Left colon (tissue), 2 donors: Measurements from ENCODE around the gene EPB41L1. TPM values are rescaled to one million over a fixed set of nuclear protein-coding genes. Genes with fewer than 3 reads are reported as not detected.

ENCODE experiments used
- ATAC-seq: fragments of 200-7000 bp; cut with Tn5 transposase; one replicate; pipeline ENCODE4 v1.9.1; 2020; ENCODE audit warnings: mild to moderate bottlenecking, moderate library complexity
- DNase-seq, 2 donors: peaks; one replicate each; pipeline ENCODE4 v3.0.0-alpha.2; 2020
- intact Hi-C, 2 donors: fragments of 100-400 bp; cut with DNase I in 1 of 2; cut with micrococcal nuclease in 1 of 2; formaldehyde crosslinking; loops; one replicate each; pipeline versions ENCODE4 v1.11.2 to v1.14.0; 2022; cut with DNase I, micrococcal nuclease
- long read RNA-seq: library from polyadenylated mRNA; unstranded; transcript quantifications from one replicate; pipeline ENCODE4 v2.0.0, GENCODE V29; 2021
- total RNA-seq, 2 donors: library from RNA; stranded (reverse); fragmentation: NEBNext Ultra II Directional; extraction: Animal tissue kit (Norgen Biotek cat#: 25700); gene quantifications; one replicate each; pipeline ENCODE4 v1.2.1, GENCODE V29; 2021
- donor health status: DM: no; HTN: no; CAD: no.
- donor health status: DM: yes; HTN: yes; CAD: no.

Gene EPB41L1
- 10 to 100 TPM; 60.6 to 63.1 TPM for total RNA-seq
- long read RNA-seq, partial matches to known transcripts: 5 of 14 reads
- long read RNA-seq, other reads (novel, unspliced or antisense): 9 of 14 reads

DNA sequence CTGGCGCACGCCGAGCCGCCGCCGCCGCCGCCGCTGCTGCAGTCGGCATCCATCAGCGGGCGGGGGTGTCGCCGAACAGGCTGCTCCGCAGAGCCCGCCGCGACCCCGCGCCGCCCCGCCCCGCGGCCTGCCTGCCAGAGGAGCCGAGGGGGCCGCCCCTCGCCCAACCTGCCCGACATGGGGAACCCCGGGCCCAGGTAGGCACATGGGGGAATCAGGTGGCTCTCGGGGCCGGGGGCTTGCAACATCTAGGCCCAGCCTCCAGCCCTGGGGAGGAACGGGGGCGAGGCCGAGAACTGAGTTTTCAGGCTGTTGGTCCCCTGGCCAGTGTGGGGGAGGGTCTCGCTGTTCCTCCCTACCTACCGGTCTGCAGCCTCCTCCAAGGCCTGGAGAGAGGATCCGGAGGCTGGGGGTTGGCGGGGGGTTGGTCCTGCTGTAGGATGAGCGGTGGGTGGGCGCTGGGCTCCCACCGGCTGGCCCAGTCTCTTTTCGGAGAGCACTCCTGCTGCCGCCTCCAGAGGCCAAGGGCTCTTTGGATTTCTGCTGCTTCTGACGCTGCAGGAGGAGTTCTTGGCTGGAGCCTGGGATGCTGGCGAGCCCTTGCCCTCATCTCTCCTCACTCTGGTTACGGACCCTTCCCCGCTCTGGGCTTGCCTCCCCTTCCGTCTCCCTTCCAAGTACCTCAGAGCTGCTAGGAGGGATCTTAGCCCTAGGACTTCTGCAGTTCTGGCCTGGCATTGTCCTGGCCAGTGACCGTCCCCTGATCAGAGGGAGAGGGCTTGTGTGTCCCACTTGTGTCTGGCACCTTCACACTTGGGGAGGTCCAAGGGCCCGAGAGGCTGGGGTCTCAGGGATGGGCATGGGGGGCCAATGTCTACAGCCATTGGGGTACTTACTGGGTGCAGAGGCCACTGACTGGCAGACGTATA, at the start of gene EPB41L1:
EPB41L1 (plus strand) TSS at position 41 of the 929 bp plus-strand sequence. CDS start 19,038 bp downstream, outside the sequence.
- DNase-seq: no peak
- no peak for ATAC-seq
- intact Hi-C loops: loop anchor here in 1 of 2 donors (5.0 kb wide), 1 partner anchor 42 kb away; no protein-coding TSS in a partner anchor

- no peak for ATAC-seq
- no peak for DNase-seq
- intact Hi-C loops: no loop called here
Observed at GRCh38 chr20:36104856-36105255, 49.7 kb upstream of the EPB41L1 start.

DNA sequence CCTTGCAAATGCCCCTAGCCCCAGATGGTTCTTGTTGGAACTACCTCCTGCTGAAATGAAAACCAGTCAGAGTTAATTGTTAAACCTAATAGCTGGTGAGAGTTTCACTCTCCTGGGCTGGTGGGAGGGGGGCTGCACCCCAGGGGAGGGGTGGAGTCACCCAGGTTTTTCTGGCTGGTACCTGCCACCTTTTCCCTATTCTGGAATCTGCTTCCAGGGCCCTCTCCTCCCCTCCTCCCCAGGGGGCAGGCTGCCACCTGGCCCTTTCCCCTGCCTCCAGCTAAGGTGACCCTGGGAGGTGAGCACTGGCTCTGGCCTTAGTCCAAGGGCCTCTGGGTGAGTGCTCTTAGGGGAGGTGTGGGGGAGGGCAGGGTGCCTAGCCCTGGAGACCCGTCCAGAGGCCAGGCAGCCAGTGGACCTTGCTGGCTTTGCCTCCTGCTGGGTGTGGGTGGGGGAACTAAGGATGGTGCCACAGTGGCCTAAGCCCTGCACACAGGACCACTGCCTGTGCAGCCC, 48.8 kb upstream of the EPB41L1 start:
- ATAC-seq: peak; percentile 53
- DNase-seq: peak; percentile 58 to 73
- intact Hi-C loops: no loop called here

DNA sequence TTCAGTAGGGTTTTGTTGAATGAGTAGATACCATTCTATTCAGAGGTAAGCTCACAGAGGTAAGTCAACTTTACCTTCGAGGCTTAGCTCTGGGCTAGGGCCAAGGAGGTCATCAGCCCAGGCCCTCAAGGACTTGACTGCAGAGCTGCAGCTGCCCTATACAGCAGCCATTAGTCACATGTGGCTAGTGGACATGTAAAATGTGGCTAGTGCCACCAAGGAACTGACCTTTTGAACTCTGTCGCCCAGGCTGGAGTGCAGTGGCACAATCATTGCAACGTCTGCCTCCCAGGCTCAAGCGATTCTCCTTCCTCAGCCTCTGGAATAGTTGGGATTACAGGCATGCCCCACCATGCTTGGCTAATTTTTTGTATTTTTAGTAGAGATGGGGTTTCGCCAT, 47.9 kb upstream of the EPB41L1 start:
- ATAC-seq (no peak), DNase-seq (no peak)

DNA sequence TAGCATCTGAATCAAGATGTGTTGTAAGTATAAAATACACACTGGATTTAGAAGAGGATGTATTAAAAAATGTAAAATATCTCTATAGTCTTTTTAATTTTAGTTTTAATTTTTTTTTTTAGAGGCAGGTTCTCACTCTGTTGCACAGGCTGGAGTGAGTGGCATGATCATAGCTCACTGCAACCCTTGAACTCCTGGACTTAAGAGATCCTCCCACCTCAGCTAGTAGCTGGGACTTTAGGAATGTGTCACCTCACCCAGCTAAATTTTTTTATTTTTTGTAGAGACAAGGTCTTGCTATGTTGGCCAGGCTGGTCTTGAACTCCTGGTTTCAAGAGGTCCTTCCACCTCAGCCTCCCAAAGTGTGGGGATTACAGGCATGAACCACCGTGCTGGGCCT, 46.7 kb upstream of the EPB41L1 start:
- no peak for DNase-seq
- ATAC-seq: no peak

More for the DNA sequence above, 47.9 kb upstream of the EPB41L1 start:
- intact Hi-C loops: no loop called here

DNA sequence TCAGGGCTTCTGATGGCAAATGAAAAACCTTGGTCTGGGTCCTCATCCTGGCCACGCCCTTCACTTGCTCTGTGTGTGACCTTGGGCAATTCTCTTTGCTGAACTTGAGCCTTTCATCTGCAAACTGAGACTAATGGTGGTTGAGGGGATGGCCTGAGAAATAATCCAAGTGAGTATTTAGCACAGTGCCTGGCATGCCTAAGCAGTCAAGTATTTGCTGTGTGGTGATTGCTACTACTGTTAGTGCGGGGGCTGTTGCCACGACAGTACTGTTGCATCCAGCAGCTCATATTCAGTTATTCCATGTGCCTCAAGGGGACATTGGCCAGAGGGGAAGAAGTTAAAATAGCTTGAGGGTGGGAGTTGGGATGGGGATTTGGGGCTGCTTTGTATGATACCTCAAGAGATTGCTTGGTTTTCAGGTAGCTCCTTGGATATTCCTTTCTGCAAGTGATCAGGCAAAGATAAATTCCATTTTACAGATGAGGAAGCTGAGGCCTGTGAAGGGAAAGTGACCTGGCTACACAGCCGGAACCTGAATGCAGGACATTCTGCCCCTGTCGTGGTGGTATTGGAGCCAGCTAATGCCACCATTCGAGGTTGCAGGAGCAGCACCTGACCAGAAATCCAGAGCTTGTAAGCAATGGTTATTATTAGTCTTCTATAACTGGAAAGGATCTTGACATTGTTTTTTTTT, 45.1 kb upstream of the EPB41L1 start:
- ATAC-seq: no peak
- intact Hi-C loops: no loop called here
- no peak for DNase-seq

More for the DNA sequence above, 46.7 kb upstream of the EPB41L1 start:
- intact Hi-C loops: no loop called here

DNA sequence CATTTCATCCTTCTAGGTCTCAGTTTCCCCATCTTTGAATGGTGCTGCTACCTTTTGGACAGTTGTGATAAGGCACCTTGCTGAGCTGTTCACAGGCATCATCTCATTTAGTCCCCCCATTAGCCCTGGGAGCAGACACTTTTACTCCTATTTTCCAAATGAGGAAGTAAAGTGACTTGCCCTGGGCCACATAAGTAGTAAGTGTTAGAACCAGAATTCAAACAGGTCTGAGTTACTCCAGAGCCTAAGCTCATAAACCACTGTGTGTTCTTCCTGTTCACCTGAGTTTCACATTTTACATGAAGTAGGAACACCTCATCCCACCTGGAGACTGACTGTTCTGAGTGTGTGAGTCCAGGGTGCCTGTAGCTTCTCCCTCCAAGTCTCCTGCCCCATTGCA, 43.5 kb upstream of the EPB41L1 start:
- intact Hi-C loops: no loop called here
- peak; percentile 72 for ATAC-seq
- no peak for DNase-seq

DNA sequence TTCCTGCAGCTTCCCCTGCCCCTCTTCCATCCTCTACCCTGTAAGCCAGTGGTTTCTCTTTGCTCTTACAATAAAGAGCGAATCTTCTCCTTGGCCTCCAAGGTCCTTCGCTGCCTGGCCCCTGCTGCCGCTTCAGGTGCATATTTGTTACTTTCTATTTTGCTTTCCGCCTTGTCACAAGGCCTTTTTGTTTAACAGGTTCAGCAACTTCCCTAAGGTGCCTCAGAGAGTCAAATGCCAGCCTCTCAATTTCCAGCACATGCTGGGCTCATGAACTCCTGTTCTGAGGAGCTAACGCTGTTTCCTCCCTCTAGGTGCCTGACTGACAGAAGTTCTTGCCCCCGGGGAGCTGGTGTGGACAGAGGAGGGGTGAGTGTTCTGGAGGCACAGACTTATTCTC, 42.4 kb upstream of the EPB41L1 start:
- DNase-seq (no peak), ATAC-seq (peak; percentile 70)
- intact Hi-C loops: no loop called here

DNA sequence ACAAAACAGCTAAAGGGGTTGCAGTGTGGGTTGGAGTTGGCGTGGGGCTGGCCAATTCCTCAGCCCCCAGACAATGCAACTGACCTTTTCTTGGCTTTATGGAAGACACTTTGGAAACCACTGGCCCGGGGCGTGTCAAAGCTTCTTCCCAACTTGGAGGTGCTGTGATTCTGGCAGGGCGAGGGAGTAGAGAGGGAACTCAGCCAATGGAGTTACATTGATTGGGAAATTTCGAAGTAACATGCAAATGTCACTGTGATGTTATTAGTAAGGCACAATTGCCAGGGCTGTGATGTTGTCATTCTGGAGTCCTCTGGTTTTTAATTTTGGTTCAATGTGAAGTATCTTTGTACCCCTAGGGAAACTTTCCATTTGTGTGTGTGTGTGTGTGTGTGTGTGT, 41.5 kb upstream of the EPB41L1 start:
- intact Hi-C loops: no loop called here
- DNase-seq (no peak), ATAC-seq (no peak)

GRCh38 chr20:36113566-36114250, 40.8 kb upstream of the EPB41L1 start:
- intact Hi-C loops: no loop called here
- no peak for ATAC-seq
- no peak for DNase-seq

DNA sequence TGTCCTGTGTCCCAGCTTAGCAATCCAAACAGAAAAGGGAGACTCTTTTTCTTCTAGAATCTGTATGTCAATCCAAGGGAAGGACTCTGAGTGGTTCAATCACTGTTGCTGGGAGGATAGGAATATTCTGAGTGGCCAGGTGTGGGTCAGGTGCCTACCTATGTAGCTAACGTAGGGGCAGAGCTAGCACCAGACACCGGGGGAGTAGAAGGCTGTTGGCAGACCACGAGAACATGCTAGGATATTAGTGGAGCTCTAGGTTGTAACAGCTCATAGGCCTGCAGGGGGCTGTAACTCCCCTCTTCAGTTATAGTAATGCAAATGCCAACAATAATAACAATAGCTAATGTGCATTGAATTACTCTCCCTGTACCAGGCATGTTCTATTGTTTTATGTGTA, 39.8 kb upstream of the EPB41L1 start:
- DNase-seq (no peak), ATAC-seq (no peak)
- intact Hi-C loops: no loop called here

- DNase-seq (no peak), ATAC-seq (no peak)
- intact Hi-C loops: no loop called here
Observed at GRCh38 chr20:36115925-36116324, 38.6 kb upstream of the EPB41L1 start.

DNA sequence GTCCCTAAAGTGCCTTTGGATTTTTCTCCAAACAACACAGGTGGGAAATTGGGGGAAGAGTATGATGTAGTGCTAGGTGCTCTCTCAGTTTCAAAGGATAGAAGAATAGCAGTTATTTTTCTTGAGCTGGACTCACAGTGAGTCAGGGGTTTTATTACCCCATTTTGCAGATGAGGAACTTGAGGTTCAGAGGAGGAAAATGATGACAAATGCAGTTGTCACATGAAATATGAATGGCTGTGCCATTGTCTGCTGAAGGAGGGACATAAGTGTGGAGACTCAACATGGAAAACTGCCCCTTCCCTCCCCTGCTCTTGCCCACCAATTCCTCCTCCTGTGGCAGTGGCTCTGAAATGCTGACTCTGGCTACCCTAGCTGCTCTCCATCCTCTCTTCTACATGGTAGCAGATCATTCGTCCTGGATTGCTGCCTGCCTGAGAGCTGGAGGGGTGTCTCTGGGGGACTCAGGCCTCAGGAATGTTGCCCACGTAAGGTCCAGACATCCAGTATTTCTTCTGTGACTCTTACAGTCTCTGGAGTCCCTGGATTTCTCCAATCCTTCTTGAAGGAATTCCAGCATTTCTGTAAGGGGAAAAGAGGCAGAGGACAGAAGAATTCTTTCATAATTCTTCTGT, 37.6 kb upstream of the EPB41L1 start:
- ATAC-seq (no peak), DNase-seq (no peak)
- intact Hi-C loops: no loop called here

DNA sequence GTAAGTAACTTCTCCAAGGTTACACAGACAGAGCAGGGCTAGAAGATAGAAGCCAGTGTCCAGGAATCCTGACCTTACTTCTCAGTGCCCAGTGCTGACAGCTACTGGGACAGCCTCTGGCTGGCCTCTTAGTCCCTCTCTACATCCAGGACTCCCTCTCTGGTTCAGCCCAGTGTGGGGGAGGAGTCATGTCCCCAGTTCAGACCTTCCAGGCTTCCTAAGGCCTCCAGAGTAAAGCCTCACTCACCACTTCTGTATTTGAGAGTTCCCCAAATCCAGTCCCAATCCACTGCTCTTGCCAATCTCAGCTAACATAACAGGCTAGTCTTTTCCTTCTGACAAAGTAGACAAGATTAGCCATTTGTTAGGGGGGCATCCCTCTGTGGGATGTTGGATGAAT, 36.9 kb upstream of the EPB41L1 start:
- ATAC-seq (no peak), DNase-seq (no peak)
- intact Hi-C loops: no loop called here

- DNase-seq (no peak), ATAC-seq (peak; percentile 60)
- intact Hi-C loops: no loop called here
Observed at GRCh38 chr20:36118371-36118770, 36.2 kb upstream of the EPB41L1 start.

DNA sequence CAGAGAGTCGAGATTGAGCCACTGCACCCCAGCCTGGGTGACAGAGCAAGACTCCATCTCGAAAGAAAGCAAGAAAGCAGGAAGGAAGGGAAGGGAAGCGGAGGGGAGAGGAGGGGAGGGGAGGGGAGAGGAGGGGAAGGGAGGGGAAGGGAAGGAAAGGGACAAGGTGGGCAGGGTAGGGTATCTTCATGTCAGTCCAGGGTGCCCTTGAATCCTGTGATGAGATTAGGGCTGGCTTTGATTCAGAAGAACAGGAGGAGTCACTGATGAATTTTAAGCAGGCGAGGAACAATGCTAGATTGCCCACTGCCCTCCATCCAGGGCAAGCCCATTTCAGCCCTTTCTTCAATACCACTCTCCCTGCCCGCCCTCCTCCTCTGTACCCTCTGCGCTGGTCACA, 35.0 kb upstream of the EPB41L1 start:
- ATAC-seq: no peak
- no peak for DNase-seq
- intact Hi-C loops: no loop called here

- DNase-seq (no peak), ATAC-seq (no peak)
- intact Hi-C loops: no loop called here
Observed at GRCh38 chr20:36120241-36120640, 34.3 kb upstream of the EPB41L1 start.

- no peak for DNase-seq
- intact Hi-C loops: no loop called here
- no peak for ATAC-seq
Observed at GRCh38 chr20:36120991-36121390, 33.5 kb upstream of the EPB41L1 start.
